ENCODE results near the gene NUDT21.

The NUDT21 gene

DNA sequence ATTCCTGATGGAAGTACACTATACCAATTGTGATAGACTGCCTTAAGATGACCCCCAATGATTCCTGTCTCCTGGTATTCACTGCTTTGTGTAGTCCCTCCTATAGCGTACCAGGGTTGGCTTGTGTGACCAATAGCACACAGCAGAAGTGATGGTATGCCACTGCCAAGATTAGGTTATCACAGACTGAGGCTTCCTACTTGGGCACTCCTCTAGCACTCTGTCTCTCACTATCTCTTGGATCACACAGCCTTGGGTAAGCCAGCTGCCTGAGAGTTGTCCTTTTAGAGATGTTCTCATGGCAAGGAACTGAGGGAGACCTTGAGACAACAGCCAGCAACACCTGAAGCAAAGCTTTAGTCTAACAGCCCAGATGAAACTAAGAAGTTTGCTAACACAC is 13.1 kb downstream of the NUDT21 start:
- no peak for TF ChIP-seq ZFX (IDR thresholded peaks at IDR 0.05; ENCODE audit: borderline replicate concordance)
- TF ChIP-seq, protein P1, sequence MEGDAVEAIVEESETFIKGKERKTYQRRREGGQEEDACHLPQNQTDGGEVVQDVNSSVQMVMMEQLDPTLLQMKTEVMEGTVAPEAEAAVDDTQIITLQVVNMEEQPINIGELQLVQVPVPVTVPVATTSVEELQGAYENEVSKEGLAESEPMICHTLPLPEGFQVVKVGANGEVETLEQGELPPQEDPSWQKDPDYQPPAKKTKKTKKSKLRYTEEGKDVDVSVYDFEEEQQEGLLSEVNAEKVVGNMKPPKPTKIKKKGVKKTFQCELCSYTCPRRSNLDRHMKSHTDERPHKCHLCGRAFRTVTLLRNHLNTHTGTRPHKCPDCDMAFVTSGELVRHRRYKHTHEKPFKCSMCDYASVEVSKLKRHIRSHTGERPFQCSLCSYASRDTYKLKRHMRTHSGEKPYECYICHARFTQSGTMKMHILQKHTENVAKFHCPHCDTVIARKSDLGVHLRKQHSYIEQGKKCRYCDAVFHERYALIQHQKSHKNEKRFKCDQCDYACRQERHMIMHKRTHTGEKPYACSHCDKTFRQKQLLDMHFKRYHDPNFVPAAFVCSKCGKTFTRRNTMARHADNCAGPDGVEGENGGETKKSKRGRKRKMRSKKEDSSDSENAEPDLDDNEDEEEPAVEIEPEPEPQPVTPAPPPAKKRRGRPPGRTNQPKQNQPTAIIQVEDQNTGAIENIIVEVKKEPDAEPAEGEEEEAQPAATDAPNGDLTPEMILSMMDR (IDR thresholded peaks at IDR 0.05), result no peak
- no peak overlapping the region for H3K27ac ChIP-seq

DNA sequence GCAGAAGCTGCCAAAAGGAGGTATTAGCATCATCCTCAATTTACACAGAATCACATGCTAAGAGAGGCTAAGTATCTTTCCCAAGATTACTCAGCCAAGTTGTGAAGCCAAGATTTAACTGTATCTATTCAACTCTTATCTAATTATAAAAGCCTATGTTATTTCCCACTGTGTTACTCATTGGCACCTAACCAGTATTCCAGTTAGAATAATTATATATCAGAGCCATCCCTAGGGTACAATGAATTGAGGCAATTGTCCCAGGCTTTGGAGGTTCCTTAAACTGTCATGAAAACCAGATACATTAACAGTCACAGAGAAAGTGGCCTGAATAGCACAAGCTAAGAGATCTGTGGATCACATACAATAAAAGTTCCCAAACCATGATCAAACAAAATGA is 14.9 kb downstream of the NUDT21 start:
- no peak for TF ChIP-seq ZFX (IDR thresholded peaks at IDR 0.05; ENCODE audit: borderline replicate concordance)
- TF ChIP-seq, protein P1 (IDR thresholded peaks at IDR 0.05), result no peak
- H3K27ac ChIP-seq, result no peak overlapping the region

DNA sequence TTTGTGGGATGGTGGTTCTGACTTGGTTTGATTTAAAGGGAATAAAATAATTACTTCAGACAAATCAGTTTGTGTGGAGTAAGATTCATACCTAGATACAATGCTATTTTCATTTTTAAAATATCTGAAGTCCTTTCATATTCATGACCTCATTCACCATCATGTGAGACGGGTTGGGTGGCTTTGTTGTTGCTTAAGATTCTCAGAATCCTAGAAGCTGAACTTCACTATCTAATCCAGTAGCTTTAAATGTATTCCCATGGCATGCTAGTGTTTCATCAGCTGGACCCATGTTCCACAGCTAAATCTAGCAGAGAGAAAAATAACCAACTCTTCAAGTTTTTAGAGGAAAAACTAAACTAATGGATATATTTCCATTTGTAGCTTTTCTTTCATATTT is 23.0 kb downstream of the NUDT21 start:
- no peak for TF ChIP-seq ZFX (IDR thresholded peaks at IDR 0.05; ENCODE audit: borderline replicate concordance)
- TF ChIP-seq, protein P1 (IDR thresholded peaks at IDR 0.05), result no peak
- no peak overlapping the region for H3K27ac ChIP-seq

DNA sequence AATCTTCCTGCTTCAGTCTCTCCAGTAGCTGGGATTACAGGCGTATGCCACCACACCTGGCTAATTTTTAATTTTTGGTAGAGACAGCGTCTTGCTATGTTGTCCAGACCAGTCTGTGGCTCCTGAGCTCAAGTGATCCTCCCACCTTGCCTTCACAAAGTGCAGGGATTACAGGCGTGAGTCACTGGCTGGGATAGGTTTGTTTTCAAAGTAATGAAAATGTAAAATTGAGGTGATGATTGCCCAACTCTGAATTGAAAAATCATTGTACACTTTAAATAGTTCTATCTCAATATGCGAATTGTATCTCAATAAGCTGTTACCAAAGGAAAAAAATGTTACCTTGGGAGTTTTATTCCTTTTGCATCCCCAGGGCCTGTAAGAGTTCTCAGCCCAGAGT is 24.5 kb downstream of the NUDT21 start:
- TF ChIP-seq, protein P1 (IDR thresholded peaks at IDR 0.05), result no peak
- no peak for TF ChIP-seq ZFX (IDR thresholded peaks at IDR 0.05; ENCODE audit: borderline replicate concordance)

DNA sequence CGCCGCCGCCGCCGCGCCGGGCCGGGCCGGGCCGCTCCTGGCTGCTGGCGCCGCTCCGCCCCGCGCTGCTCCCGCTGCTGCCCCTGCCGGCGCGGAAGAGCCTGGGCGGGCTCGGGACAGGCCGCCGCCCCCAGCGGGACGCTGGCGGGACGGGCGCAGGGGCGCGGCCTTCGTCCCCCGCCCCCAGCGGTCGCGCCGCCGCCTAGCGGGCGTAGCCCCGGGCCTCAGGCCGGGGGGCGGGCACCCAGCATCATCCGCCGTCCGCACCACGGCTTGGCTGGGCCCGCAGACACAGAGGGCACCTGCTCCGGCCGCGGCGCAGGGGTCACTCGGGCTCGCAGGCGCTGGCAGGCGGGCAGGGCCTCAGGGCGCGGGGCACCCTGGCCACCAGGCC is 25.7 kb downstream of the NUDT21 start, which contains the start of gene AMFR:
Gene AMFR, minus strand, starts transcription at position 107 of the 394 bp plus-strand sequence. CDS start 218 bp downstream, outside the sequence.
- TF ChIP-seq, protein P1 (IDR thresholded peaks at IDR 0.05), result peak; percentile 74
- TF ChIP-seq ZFX (IDR thresholded peaks at IDR 0.05; ENCODE audit: borderline replicate concordance), result no peak
- peak within 1 kb of the TSS; percentile 72 for H3K27ac ChIP-seq

More for the DNA sequence above, 24.5 kb downstream of the NUDT21 start:
- H3K27ac ChIP-seq, result peak overlapping the region; percentile 72

DNA sequence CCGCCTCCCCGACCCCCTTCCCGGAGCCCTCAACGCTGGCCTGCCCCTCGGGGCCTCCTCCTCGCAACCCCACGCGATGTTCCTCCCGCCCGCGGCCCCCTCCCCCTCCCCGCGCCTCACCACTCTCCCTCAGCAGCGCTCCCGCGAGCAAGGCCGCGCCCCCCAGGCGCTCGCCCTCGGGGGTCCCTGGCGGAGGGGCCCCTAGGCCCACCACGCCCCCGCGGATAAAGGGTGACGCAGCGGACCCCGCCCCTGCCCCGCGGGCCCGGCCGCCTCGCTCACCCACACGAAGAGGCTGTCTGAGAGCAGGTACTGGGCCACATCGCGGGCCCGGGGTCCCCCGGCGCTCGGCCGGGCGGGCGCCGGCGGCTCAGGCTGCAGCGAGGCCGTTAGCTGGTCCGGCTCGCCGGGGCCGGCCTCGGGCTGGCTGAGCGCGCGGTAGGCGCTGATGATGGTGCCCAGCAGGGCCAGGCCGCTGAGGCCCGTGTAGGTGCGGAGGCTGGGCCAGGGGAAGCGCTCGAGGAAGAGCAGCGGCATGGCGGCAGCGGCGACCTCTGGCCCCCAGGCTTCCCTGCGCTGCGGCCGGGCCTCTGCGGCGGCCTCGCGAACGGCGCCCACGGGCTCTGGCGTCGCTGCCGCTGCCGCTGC is 26.2 kb downstream of the NUDT21 start:
- TF ChIP-seq, protein P1 (IDR thresholded peaks at IDR 0.05), result no peak
- H3K27ac ChIP-seq, result peak overlapping the region; percentile 72

DNA sequence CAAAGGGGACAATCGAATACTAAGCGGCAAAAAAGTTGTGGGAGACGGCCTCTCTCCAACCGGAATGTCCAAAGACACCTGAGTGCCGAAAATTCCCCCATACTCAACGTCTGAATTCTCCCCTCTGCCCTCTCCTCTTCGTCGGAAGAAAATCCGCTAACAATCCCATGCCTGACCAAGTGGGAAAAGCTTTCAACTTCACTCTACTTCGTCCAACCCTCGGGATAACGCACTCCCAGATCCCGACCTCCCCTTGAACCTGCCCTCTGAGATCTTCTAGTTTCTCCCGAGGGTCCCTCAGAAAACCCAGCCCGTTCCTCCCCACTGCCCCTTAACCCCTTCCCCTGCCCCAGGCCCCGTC is 26.7 kb downstream of the NUDT21 start:
- H3K27ac ChIP-seq, result peak overlapping the region; percentile 72

More for the DNA sequence above, 26.7 kb downstream of the NUDT21 start:
- TF ChIP-seq, protein P1 (IDR thresholded peaks at IDR 0.05), result no peak
- no peak for TF ChIP-seq ZFX (IDR thresholded peaks at IDR 0.05; ENCODE audit: borderline replicate concordance)
